ENCODE measurements around the gene ZNF506. TPM values are rescaled to one million over a fixed set of nuclear protein-coding genes. Genes with fewer than 3 reads are reported as not detected.

The ZNF506 gene
- total RNA-seq, 1 experiment from 2014 or later: 3.0 TPM

DNA sequence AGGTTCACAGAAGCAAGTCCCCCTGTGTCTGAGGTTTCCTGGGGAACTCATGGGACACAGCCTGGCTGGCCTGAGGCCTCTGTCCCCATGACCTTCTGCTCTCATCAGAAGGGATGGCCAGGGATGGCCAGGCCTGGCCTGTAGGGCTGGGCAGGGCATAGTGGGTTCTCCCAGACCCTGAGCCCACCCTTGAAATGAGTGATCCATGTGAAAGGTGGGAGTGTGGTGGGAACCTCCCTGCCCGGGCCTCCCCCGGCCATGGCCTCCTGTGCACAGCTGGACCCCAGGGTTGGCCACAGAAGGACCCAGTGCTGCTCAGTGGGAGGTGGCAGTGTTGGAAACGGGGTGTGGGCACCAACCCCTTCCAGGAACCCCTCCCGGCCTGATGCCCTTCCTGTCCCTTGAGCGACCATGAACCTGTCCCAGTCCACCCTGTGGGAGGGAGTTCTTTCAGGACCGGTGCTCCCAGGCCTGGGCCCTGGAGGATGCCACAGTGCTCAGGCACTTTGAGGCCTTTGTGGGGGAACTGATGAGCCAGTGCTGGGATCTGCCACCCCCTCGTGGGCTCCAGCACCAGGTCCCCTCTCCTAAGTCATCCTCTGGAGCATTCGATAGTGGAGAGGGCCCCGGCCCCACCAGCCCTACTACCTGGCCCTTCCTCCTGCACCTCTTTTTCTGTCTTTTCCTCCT is 73.2 kb downstream of the ZNF506 start:
- Histone ChIP-seq H2AK5ac (ENCODE audit: insufficient read length, low read length) (no peak overlapping the region), H2BK120ac (ENCODE audit: low read depth, low read length, poor library complexity, severe bottlenecking) (no peak overlapping the region), H3K27ac (ENCODE audit: insufficient read length, low read depth, low read length) (no peak overlapping the region), H3K4me1 (ENCODE audit: insufficient read depth, low read length) (no peaks in the 10 kb centered on the region), H2BK12ac (ENCODE audit: insufficient read length, low read depth, low read length) (no peak overlapping the region), H3K18ac (ENCODE audit: insufficient read length, low read depth, low read length) (no peak overlapping the region), H3K79me1 (ENCODE audit: insufficient read depth, low read depth, low read length, poor library complexity, severe bottlenecking) (no peaks in the 10 kb centered on the region), H2AFZ (ENCODE audit: low read length) (no peak overlapping the region), H3K23me2 (ENCODE audit: insufficient read length, low read depth, low read length, poor library complexity, severe bottlenecking) (no peaks in the 10 kb centered on the region), H3K9me3 (ENCODE audit: control insufficient read depth, low read depth, low read length) (no peaks in the 10 kb centered on the region), H3K27me3 (ENCODE audit: insufficient read depth, low read length) (no peaks in the 10 kb centered on the region), H2BK15ac (ENCODE audit: low read depth, low read length) (no peak overlapping the region), H3K14ac (ENCODE audit: insufficient read depth, low read length) (no peak overlapping the region; the same call in 1 of the 2 replicates), H3K9ac (ENCODE audit: extremely low read depth, insufficient read length, low read length) (no peak overlapping the region), H3K56ac (ENCODE audit: insufficient read length, low read depth, low read length) (no peak overlapping the region), H3T11ph (ENCODE audit: low read length) (no peak overlapping the region), H4K91ac (ENCODE audit: insufficient read length, low read depth, low read length) (no peak overlapping the region), H4K20me1 (ENCODE audit: control insufficient read depth, insufficient read depth, insufficient read length) (peaks cover 2% of the 10 kb centered on the region), H3K79me2 (ENCODE audit: insufficient read depth, low read length) (no peaks in the 10 kb centered on the region), H4K8ac (replicated peaks; ENCODE audit: insufficient read length, low read depth, low read length) (no peak overlapping the region), H4K5ac (ENCODE audit: insufficient read length, low read depth, low read length) (no peak overlapping the region), H3K4ac (ENCODE audit: low read depth, low read length) (no peak overlapping the region), H2BK5ac (ENCODE audit: insufficient read length, low read length) (no peak overlapping the region), H2BK20ac (ENCODE audit: low read depth, low read length, poor library complexity, severe bottlenecking) (no peak overlapping the region), H3K23ac (ENCODE audit: insufficient read length, low read depth, low read length) (no peak overlapping the region), H3K4me2 (ENCODE audit: insufficient read depth, insufficient read length, low read length) (no peak overlapping the region)
- Mint-ChIP-seq H3K27me3 (ENCODE audit: low read depth) (peaks cover 32% of the 10 kb centered on the region), H3K4me1 (no peaks in the 10 kb centered on the region), H3K27ac (no peak overlapping the region), H3K36me3 (ENCODE audit: insufficient read depth in 1 of 3, low read depth in 3 of 3) (peaks cover 0 to 5% (median 4%) of the 10 kb centered on the region in 3 experiments; a peak in 3 of 7 replicates), H3K4me3 (no peak overlapping the region), H3K9me3 (peaks cover 34 to 36% of the 10 kb centered on the region in 2 experiments)
- TF ChIP-seq, protein P1, sequence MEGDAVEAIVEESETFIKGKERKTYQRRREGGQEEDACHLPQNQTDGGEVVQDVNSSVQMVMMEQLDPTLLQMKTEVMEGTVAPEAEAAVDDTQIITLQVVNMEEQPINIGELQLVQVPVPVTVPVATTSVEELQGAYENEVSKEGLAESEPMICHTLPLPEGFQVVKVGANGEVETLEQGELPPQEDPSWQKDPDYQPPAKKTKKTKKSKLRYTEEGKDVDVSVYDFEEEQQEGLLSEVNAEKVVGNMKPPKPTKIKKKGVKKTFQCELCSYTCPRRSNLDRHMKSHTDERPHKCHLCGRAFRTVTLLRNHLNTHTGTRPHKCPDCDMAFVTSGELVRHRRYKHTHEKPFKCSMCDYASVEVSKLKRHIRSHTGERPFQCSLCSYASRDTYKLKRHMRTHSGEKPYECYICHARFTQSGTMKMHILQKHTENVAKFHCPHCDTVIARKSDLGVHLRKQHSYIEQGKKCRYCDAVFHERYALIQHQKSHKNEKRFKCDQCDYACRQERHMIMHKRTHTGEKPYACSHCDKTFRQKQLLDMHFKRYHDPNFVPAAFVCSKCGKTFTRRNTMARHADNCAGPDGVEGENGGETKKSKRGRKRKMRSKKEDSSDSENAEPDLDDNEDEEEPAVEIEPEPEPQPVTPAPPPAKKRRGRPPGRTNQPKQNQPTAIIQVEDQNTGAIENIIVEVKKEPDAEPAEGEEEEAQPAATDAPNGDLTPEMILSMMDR (conservative IDR thresholded peaks at IDR 0.05): no peak
- no CpG with 5 or more reads among the region's 9 CpGs for WGBS (ENCODE audit: extremely low coverage, insufficient read length, low lambda C conversion rate)
- no peak for DNase-seq
